Uterus (tissue), 2 donors: ENCODE data around the gene MYL6B.
A peak's percentile ranks its signal among the peaks of the same experiment; 100 is the strongest.

Source experiments
- POLR2A ChIP-seq, 2 donors: fragments of 450-650 bp; IDR thresholded peaks; one replicate each; pipeline ENCODE4 v1.6.1; 2016; ENCODE audit warnings: antibody characterized with exemption in 2 of 2, mild to moderate bottlenecking in 1 of 2, moderate library complexity in 1 of 2
- TF ChIP-seq, protein P1 (sequence below), 4 experiments: fragments of 200-600 bp in 2 of 4; fragments of 450-650 bp in 2 of 4; sonication (generic) in 2 of 4; IDR thresholded peaks; one replicate each; pipeline ENCODE4 v1.5.1; 2016 to 2019; ENCODE audit warnings: antibody characterized with exemption in 4 of 4, mild to moderate bottlenecking in 2 of 4, moderate library complexity in 1 of 4

DNA sequence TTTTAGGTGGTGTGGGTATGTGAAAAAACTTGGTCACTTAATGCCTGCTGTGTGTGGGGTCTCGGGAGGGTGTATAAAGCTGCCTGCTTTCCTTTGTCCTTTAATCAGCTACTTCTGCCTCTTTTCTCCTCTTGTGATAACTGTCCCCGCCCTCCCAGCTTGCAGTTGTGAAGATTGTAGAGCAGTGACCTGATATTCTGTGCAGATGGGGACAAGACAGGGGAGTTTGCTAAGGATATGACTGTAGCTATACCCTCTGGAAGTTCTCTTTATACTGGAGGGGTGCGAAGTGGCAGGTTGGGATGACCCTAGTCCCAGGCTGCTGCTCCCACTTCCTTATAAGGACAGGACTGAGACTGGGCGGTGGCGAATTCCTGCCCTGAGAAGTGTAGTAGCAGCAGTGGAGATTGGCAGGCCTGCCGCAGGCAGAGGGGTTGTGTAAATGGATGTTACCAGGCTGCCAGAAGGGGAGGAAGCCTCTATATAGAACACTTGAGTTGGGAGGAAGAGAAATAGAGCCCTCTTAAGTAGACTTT, 6.6 kb downstream of the MYL6B start:
- TF ChIP-seq, protein P1, sequence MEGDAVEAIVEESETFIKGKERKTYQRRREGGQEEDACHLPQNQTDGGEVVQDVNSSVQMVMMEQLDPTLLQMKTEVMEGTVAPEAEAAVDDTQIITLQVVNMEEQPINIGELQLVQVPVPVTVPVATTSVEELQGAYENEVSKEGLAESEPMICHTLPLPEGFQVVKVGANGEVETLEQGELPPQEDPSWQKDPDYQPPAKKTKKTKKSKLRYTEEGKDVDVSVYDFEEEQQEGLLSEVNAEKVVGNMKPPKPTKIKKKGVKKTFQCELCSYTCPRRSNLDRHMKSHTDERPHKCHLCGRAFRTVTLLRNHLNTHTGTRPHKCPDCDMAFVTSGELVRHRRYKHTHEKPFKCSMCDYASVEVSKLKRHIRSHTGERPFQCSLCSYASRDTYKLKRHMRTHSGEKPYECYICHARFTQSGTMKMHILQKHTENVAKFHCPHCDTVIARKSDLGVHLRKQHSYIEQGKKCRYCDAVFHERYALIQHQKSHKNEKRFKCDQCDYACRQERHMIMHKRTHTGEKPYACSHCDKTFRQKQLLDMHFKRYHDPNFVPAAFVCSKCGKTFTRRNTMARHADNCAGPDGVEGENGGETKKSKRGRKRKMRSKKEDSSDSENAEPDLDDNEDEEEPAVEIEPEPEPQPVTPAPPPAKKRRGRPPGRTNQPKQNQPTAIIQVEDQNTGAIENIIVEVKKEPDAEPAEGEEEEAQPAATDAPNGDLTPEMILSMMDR (IDR thresholded peaks at IDR 0.05), result peak in 1 of 4 experiments; percentile 14
- peak; percentile 59 to 88 for TF ChIP-seq POLR2A (IDR thresholded peaks at IDR 0.05)
